CD8-positive, alpha-beta memory T cell (primary cell): ENCODE measurements around the gene BIRC3. TPM values are rescaled to one million over a fixed set of nuclear protein-coding genes. Genes with fewer than 3 reads are reported as not detected.

Experiments
- CTCF ChIA-PET: fragments of 350-600 bp; sonication (Branson Sonifier 250); formaldehyde crosslinking; loops from one replicate; lab custom pipeline; 2021; ENCODE audit warnings: antibody characterized with exemption; lab: Charles Lee
- POLR2A ChIA-PET: fragments of 350-600 bp; sonication (Branson Sonifier 250); formaldehyde crosslinking; loops from one replicate; lab custom pipeline; 2021; ENCODE audit warnings: antibody characterized with exemption; lab: Charles Lee
- DNase-seq, 5 donors: peaks; one replicate each; pipeline versions ENCODE4 v3.0.0 to v3.0.0-alpha.2; 2020 to 2022; ENCODE audit warnings: mixed read lengths in 1 of 5
- H3K27ac ChIP-seq: one replicate; pipeline ENCODE4 v1.7.0; 2013; ENCODE audit warnings: low read depth, mild to moderate bottlenecking, low read length, moderate library complexity
- H3K27me3 ChIP-seq: 2 replicates; pipeline ENCODE4 v1.7.0; 2013; ENCODE audit warnings: low read length, mild to moderate bottlenecking; ENCODE audit not compliant: insufficient read depth, poor library complexity, severe bottlenecking
- H3K36me3 ChIP-seq: 2 replicates; pipeline ENCODE4 v1.7.0; 2013; ENCODE audit warnings: mild to moderate bottlenecking, low read length, moderate library complexity; ENCODE audit not compliant: insufficient read depth
- H3K4me1 ChIP-seq: 2 replicates; pipeline ENCODE4 v1.7.0; 2013; ENCODE audit warnings: mild to moderate bottlenecking, low read length, moderate library complexity; ENCODE audit not compliant: insufficient read depth
- H3K4me3 ChIP-seq: 2 replicates; pipeline ENCODE4 v1.7.0; 2013; ENCODE audit warnings: mild to moderate bottlenecking, low read length
- H3K9me3 ChIP-seq: 2 replicates; pipeline ENCODE4 v1.7.0; 2013; ENCODE audit warnings: mild to moderate bottlenecking, low read length
- H3K27ac Mint-ChIP-seq, 8 donors: one replicate each; pipeline ENCODE4 v1.8.0; 2020 to 2021; ENCODE audit warnings: mixed read lengths in 8 of 8, mild to moderate bottlenecking in 6 of 8, inconsistent platforms in 3 of 8, moderate library complexity in 3 of 8
- H3K27me3 Mint-ChIP-seq, 2 donors: one replicate each; pipeline ENCODE4 v1.8.0; 2020 to 2021; ENCODE audit warnings: mixed read lengths in 2 of 2, mild to moderate bottlenecking in 1 of 2, moderate library complexity in 1 of 2
- H3K36me3 Mint-ChIP-seq, 3 donors: one replicate each; pipeline ENCODE4 v1.8.0; 2020 to 2021; ENCODE audit warnings: mixed read lengths in 3 of 3, inconsistent platforms in 1 of 3, mild to moderate bottlenecking in 1 of 3
- H3K4me1 Mint-ChIP-seq, 3 donors: one replicate each; pipeline ENCODE4 v1.8.0; 2020 to 2021; ENCODE audit warnings: mixed read lengths in 3 of 3, inconsistent platforms in 1 of 3, mild to moderate bottlenecking in 1 of 3
- H3K4me3 Mint-ChIP-seq, 7 donors: one replicate each; pipeline ENCODE4 v1.8.0; 2020 to 2021; ENCODE audit warnings: mixed read lengths in 7 of 7, mild to moderate bottlenecking in 6 of 7, moderate library complexity in 4 of 7, inconsistent platforms in 2 of 7
- H3K9me3 Mint-ChIP-seq, 5 donors: one replicate each; pipeline ENCODE4 v1.8.0; 2020 to 2022; ENCODE audit warnings: mixed read lengths in 5 of 5, mild to moderate bottlenecking in 3 of 5, moderate library complexity in 2 of 5, inconsistent platforms in 1 of 5
- polyA plus RNA-seq: library from polyadenylated mRNA; unstranded; fragments of 300-500 nt; fragmentation: Illumina TruSeq; gene quantifications from one replicate; pipeline ENCODE4 v1.2.3, GENCODE V29; 2021
- total RNA-seq, 2 experiments: library from RNA; stranded (reverse); gene quantifications; one replicate each; pipeline ENCODE4 v1.2.3, GENCODE V29; 2021

The BIRC3 gene
- total and polyA plus RNA-seq, 3 experiments from 2014 or later, result 36.7 to 199 (median 191) TPM

- peak overlapping the region; percentile 90 to 98 (median 95) for H3K4me3 Mint-ChIP-seq
- ChIA-PET POLR2A (interaction anchor here (0.7 to 1.6 kb wide), 5 partner anchors 11 to 133 kb away, joined by 3 to 19 read pairs (median 6); no protein-coding TSS in a partner anchor), CTCF (interaction anchor here (0.8 to 5.4 kb wide), 14 partner anchors 11 to 294 kb away, joined by 3 to 63 read pairs (median 6); no protein-coding TSS in a partner anchor)
- peak overlapping the region; percentile 85 to 100 (median 99) for H3K27ac Mint-ChIP-seq
- DNase-seq, result peak; percentile 30 to 76 (median 48)
- H3K36me3 Mint-ChIP-seq, result peaks cover 0 to 53% (median 24%) of the 10 kb centered on the region in 3 donors
- Histone ChIP-seq H3K27me3 (no peaks in the 10 kb centered on the region), H3K9me3 (no peaks in the 10 kb centered on the region), H3K4me3 (peak overlapping the region; percentile 89), H3K36me3 (no peaks in the 10 kb centered on the region), H3K27ac (peak overlapping the region; percentile 86), H3K4me1 (peaks cover 58% of the 10 kb centered on the region)
- peaks cover 0 to 3% of the 10 kb centered on the region in 2 donors for H3K27me3 Mint-ChIP-seq
- H3K4me1 Mint-ChIP-seq, result peaks cover 66 to 77% (median 68%) of the 10 kb centered on the region in 3 donors
- peaks cover 0 to 2% (median 0%) of the 10 kb centered on the region in 5 donors for H3K9me3 Mint-ChIP-seq
Measured at GRCh38 chr11:102318469-102318868, 1.2 kb downstream of the BIRC3 start.

GRCh38 chr11:102319544-102319943 lies 2.3 kb downstream of the BIRC3 start:
- DNase-seq, result no peak
- Histone ChIP-seq H3K4me1 (peaks cover 60% of the 10 kb centered on the region), H3K4me3 (peak overlapping the region; percentile 89), H3K9me3 (no peaks in the 10 kb centered on the region), H3K27me3 (no peaks in the 10 kb centered on the region), H3K27ac (peak overlapping the region; percentile 14), H3K36me3 (peaks cover 8% of the 10 kb centered on the region)
- H3K27me3 Mint-ChIP-seq, result peaks cover 0 to 3% of the 10 kb centered on the region in 2 donors
- POLR2A ChIA-PET, result interaction anchor here (1.2 to 1.9 kb wide), 2 partner anchors 19 to 25 kb away, joined by 4 to 6 read pairs; no protein-coding TSS in a partner anchor
- CTCF ChIA-PET, result interaction anchor here (0.8 to 5.4 kb wide), 9 partner anchors 9 to 215 kb away, joined by 4 to 48 read pairs (median 9); no protein-coding TSS in a partner anchor
- peaks cover 0 to 2% (median 0%) of the 10 kb centered on the region in 5 donors for H3K9me3 Mint-ChIP-seq
- peak overlapping the region; percentile 90 to 98 (median 95) for H3K4me3 Mint-ChIP-seq
- H3K4me1 Mint-ChIP-seq, result peaks cover 64 to 78% (median 70%) of the 10 kb centered on the region in 3 donors
- H3K36me3 Mint-ChIP-seq, result peaks cover 0 to 60% (median 24%) of the 10 kb centered on the region in 3 donors
- H3K27ac Mint-ChIP-seq, result peak overlapping the region; percentile 73 to 100 (median 99)

- peaks cover 59% of the 10 kb centered on the region for H3K4me1 ChIP-seq
- ChIA-PET CTCF (interaction anchor here (1.3 to 5.4 kb wide), 7 partner anchors 9 to 37 kb away, joined by 4 to 48 read pairs (median 12); no protein-coding TSS in a partner anchor), POLR2A (interaction anchor here (1.2 to 1.9 kb wide), 2 partner anchors 19 to 26 kb away, joined by 4 to 6 read pairs; no protein-coding TSS in a partner anchor)
- no peaks in the 10 kb centered on the region for H3K27me3 ChIP-seq
- H3K4me3 Mint-ChIP-seq, result peak overlapping the region; percentile 90 to 98 (median 95)
- H3K27ac Mint-ChIP-seq, result peak overlapping the region; percentile 73 to 100 (median 99)
- peaks cover 64 to 77% (median 71%) of the 10 kb centered on the region in 3 donors for H3K4me1 Mint-ChIP-seq
- H3K9me3 ChIP-seq, result no peaks in the 10 kb centered on the region
- H3K9me3 Mint-ChIP-seq, result peaks cover 0 to 2% (median 0%) of the 10 kb centered on the region in 5 donors
- peak overlapping the region; percentile 89 for H3K4me3 ChIP-seq
- H3K27ac ChIP-seq, result peak overlapping the region; percentile 14
- H3K36me3 ChIP-seq, result peaks cover 12% of the 10 kb centered on the region
- no peak for DNase-seq
- peaks cover 0 to 3% of the 10 kb centered on the region in 2 donors for H3K27me3 Mint-ChIP-seq
- peaks cover 0 to 67% (median 24%) of the 10 kb centered on the region in 3 donors for H3K36me3 Mint-ChIP-seq
Measured at GRCh38 chr11:102320188-102320587, 2.9 kb downstream of the BIRC3 start.

DNA sequence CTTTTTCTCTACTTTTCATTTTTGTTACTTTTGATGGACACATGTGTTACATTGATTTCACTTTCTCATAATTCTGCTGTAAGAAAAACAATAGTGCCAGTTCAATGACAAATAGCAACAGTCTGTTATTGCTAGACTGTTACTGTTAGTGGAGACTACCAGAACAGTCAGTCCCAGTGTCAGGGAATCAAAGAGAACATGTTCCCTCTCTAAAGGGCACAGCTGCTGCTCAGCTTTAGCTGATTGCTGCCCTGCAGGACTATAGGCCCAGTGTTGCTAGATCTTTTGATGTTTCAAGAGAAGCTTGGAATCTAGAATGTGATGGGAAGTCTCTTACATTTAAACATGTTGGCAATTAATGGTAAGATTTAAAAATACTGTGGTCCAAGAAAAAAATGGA lies 3.4 kb downstream of the BIRC3 start:
- H3K27me3 Mint-ChIP-seq, result peaks cover 0 to 3% of the 10 kb centered on the region in 2 donors
- Histone ChIP-seq H3K27me3 (no peaks in the 10 kb centered on the region), H3K27ac (peak overlapping the region; percentile 14), H3K9me3 (no peaks in the 10 kb centered on the region), H3K4me3 (peak overlapping the region; percentile 89), H3K36me3 (peaks cover 12% of the 10 kb centered on the region), H3K4me1 (peaks cover 55% of the 10 kb centered on the region)
- H3K9me3 Mint-ChIP-seq, result peaks cover 0 to 2% (median 0%) of the 10 kb centered on the region in 5 donors
- H3K36me3 Mint-ChIP-seq, result peaks cover 0 to 71% (median 24%) of the 10 kb centered on the region in 3 donors
- CTCF ChIA-PET, result interaction anchor here (1.3 to 5.4 kb wide), 8 partner anchors 10 to 38 kb away, joined by 4 to 48 read pairs (median 10); no protein-coding TSS in a partner anchor
- POLR2A ChIA-PET, result interaction anchor here (1.9 kb wide), 1 partner anchor 26 kb away, joined by 6 read pairs; no protein-coding TSS in a partner anchor
- peaks cover 61 to 77% (median 71%) of the 10 kb centered on the region in 3 donors for H3K4me1 Mint-ChIP-seq
- DNase-seq, result no peak
- peak overlapping the region; percentile 90 to 98 (median 95) for H3K4me3 Mint-ChIP-seq
- H3K27ac Mint-ChIP-seq, result peak overlapping the region; percentile 73 to 100 (median 99)

GRCh38 chr11:102322560-102322959 lies 5.3 kb downstream of the BIRC3 start:
- peaks cover 45% of the 10 kb centered on the region for H3K4me1 ChIP-seq
- DNase-seq, result peak in 2 of 5 donors; percentile 34 to 36
- POLR2A ChIA-PET, result no interaction called here

DNA sequence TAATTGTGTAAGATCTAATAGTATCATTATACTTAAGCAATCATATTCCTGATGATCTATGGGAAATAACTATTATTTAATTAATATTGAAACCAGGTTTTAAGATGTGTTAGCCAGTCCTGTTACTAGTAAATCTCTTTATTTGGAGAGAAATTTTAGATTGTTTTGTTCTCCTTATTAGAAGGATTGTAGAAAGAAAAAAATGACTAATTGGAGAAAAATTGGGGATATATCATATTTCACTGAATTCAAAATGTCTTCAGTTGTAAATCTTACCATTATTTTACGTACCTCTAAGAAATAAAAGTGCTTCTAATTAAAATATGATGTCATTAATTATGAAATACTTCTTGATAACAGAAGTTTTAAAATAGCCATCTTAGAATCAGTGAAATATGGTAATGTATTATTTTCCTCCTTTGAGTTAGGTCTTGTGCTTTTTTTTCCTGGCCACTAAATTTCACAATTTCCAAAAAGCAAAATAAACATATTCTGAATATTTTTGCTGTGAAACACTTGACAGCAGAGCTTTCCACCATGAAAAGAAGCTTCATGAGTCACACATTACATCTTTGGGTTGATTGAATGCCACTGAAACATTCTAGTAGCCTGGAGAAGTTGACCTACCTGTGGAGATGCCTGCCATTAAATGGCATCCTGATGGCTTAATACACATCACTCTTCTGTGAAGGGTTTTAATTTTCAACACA lies 6.4 kb downstream of the BIRC3 start:
- Mint-ChIP-seq H3K9me3 (no peaks in the 10 kb centered on the region), H3K36me3 (peaks cover 0 to 83% (median 23%) of the 10 kb centered on the region in 3 donors), H3K27ac (peak overlapping the region in 7 of 8 donors; percentile 40 to 93 (median 66)), H3K4me3 (peak overlapping the region in 2 of 7 donors; percentile 29 to 44), H3K4me1 (peaks cover 45 to 81% (median 73%) of the 10 kb centered on the region in 3 donors), H3K27me3 (no peaks in the 10 kb centered on the region)
- Histone ChIP-seq H3K36me3 (peaks cover 33% of the 10 kb centered on the region), H3K27me3 (no peaks in the 10 kb centered on the region), H3K9me3 (no peaks in the 10 kb centered on the region), H3K4me3 (no peak overlapping the region), H3K4me1 (peaks cover 45% of the 10 kb centered on the region), H3K27ac (no peak overlapping the region)
- ChIA-PET POLR2A (no interaction called here), CTCF (interaction anchor here (2.1 kb wide), 1 partner anchor 30 kb away, joined by 11 read pairs; no protein-coding TSS in a partner anchor)
- DNase-seq, result no peak

More at GRCh38 chr11:102322560-102322959, 5.3 kb downstream of the BIRC3 start:
- no peaks in the 10 kb centered on the region for H3K9me3 Mint-ChIP-seq
- Histone ChIP-seq H3K27ac (no peak overlapping the region), H3K27me3 (no peaks in the 10 kb centered on the region), H3K9me3 (no peaks in the 10 kb centered on the region), H3K36me3 (peaks cover 23% of the 10 kb centered on the region), H3K4me3 (no peak overlapping the region)
- H3K27me3 Mint-ChIP-seq, result peaks cover 0 to under 1% of the 10 kb centered on the region in 2 donors
- peaks cover 0 to 80% (median 24%) of the 10 kb centered on the region in 3 donors for H3K36me3 Mint-ChIP-seq
- H3K4me1 Mint-ChIP-seq, result peaks cover 53 to 78% (median 73%) of the 10 kb centered on the region in 3 donors
- H3K27ac Mint-ChIP-seq, result peak overlapping the region; percentile 71 to 98 (median 94)
- CTCF ChIA-PET, result interaction anchor here (0.8 to 5.4 kb wide), 4 partner anchors 19 to 39 kb away, joined by 3 to 48 read pairs (median 20); no protein-coding TSS in a partner anchor
- peak overlapping the region; percentile 75 to 89 (median 80) for H3K4me3 Mint-ChIP-seq

- no peaks in the 10 kb centered on the region for H3K27me3 ChIP-seq
Measured at GRCh38 chr11:102325088-102325487, 7.8 kb downstream of the BIRC3 start.

More at GRCh38 chr11:102325088-102325487, 7.8 kb downstream of the BIRC3 start:
- peak overlapping the region in 2 of 7 donors; percentile 44 to 48 for H3K4me3 Mint-ChIP-seq
- Histone ChIP-seq H3K4me1 (peaks cover 40% of the 10 kb centered on the region), H3K27ac (no peak overlapping the region), H3K4me3 (no peak overlapping the region), H3K36me3 (peaks cover 43% of the 10 kb centered on the region), H3K9me3 (no peaks in the 10 kb centered on the region)
- H3K36me3 Mint-ChIP-seq, result peaks cover 4 to 85% (median 27%) of the 10 kb centered on the region in 3 donors
- CTCF ChIA-PET, result interaction anchor here (2.1 kb wide), 1 partner anchor 31 kb away, joined by 11 read pairs; no protein-coding TSS in a partner anchor
- H3K4me1 Mint-ChIP-seq, result peaks cover 43 to 87% (median 68%) of the 10 kb centered on the region in 3 donors
- peak overlapping the region; percentile 23 to 82 (median 62) for H3K27ac Mint-ChIP-seq
- POLR2A ChIA-PET, result no interaction called here
- DNase-seq, result no peak
- H3K27me3 Mint-ChIP-seq, result no peaks in the 10 kb centered on the region
- H3K9me3 Mint-ChIP-seq, result no peaks in the 10 kb centered on the region
